GM11168 (cell line): Measurements from ENCODE around the gene KCNA5.

Experiments used
- in situ Hi-C: fragments of 300-500 bp; cut with MboI; formaldehyde crosslinking; loops from one replicate; pipeline ENCODE4 v1.12.0; 2022; ENCODE audit warnings: low sequenced_read_pairs; ENCODE audit not compliant: unreplicated experiment

Gene KCNA5

DNA sequence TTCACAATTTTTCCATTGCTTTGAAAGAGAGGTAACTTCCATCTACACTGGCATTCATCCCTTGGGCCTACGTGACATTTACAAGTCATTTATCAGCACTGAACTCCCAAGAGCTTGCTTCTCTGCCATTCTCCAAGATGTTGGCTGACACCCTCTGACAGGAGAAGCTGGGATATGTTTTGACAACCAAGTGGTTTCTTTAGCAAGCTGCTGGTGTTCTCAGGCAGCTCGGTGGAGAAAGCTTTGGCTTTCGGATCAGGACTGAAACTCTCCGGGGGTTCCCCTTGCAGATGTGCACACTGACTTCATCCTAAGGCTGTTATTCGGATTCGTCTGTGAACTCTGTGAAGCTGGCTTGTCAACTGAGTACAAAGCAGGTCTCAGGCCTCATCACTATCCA lies 15.7 kb downstream of the KCNA5 start:
- in situ Hi-C loops = no loop called here

DNA sequence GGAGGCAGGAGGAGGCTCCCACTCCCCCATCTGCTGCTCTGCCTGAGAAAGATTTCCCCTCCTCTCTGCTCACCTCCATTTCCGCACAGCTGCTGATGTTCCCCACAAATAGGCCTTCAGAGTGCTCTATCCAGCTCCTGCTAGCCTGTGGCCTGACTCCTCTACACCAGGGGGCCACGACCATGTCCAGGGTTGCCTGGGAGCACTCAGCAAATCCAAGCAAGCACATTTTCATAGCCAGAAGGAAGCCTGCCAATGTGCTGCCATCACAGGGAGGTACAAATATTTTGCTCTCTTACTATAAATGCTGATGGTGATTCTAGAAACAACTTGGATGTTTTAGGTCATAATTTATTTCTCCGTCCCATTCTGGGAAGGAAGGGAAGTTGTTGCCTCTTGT lies 17.3 kb downstream of the KCNA5 start:
- in situ Hi-C loops = no loop called here

DNA sequence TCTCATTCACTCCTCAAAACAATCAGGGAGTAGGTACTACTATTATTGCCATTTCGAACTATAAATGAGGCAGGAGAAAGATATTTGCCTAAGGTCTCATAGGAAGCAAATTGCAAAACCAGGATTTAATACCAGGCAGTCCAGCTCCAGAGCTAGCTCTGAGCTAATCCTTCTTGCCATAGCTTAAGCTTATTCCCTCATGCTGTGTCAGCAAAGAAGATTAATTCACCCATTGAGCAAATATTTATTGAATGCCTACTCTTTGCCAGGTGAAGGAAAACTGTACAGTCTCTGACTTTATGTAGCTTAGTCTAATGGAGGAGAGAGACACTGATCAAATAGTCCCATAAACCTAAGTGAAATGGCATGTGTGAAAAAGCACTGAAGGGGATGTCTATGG lies 19.5 kb downstream of the KCNA5 start:
- in situ Hi-C loops = no loop called here

DNA sequence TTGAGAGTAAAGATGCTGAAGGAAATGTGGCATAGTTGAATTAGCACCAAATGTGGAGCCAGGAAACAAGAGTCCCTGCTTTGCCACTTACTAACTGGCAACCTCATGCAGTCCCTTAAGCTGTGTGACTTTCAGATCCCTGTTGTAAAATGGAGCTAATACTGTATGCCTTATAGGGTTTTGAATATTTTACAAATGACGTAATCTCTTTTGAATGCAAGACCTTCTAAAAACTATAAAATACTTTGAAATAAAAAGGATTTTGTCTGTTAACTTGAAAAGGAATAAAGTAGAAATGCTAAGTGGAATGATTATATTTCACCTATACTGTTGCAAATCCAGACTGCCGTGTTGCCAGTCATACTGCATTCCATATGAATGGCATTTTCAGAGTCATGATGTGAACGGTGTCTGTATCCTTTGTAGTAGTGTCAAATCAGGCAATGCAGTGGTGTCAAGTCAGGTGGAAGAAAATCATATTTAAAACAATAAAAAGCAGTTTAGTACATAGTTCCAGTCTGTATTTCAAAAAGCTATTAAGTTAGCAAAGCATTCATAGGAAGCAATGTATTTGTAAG lies 21.3 kb downstream of the KCNA5 start:
- in situ Hi-C loops = no loop called here

- in situ Hi-C loops = no loop called here
Observed at GRCh38 chr12:5066251-5066650, 22.6 kb downstream of the KCNA5 start.

GRCh38 chr12:5068126-5068525 lies 24.4 kb downstream of the KCNA5 start:
- in situ Hi-C loops = no loop called here

DNA sequence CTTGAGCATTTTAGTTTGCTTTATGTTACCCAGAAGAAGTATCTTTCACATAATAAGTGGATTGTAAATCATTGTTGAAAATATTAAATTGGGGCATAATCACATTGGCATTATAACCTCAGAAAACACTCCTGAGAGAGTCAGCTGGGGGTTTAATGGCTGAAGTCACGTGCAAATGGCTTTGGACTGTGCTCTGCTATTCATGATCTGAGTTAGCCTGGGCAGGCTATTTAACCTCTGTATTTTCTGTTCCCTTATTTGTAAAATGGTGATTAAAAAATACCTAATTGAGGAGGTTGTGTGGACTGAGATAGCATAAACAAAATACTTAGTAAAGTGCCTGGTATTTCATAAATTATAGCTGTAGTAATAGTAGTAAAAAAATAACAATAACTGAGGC lies 24.9 kb downstream of the KCNA5 start:
- in situ Hi-C loops = no loop called here

DNA sequence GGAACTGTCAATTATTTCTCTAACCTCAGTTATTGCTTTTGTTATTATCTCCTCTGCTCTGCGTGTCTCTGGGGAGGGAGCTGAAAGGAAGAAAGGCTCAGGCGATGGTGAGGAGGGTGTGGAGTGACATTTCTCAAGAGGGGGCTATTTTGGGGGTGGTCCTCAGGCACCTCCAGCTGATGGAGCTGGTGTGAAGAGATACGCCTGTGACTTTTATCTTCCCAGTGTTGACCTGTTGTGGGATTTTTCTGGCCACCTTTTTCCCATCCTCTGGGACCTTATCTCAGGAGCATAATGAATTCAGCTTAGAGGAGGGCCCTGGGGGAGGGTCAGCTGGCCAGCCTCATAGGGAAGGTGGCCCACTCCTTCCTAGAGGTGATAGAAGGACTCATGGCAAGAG lies 26.4 kb downstream of the KCNA5 start:
- in situ Hi-C loops = loop anchor here (10.0 kb wide), 1 partner anchor 205 kb away; no protein-coding TSS in a partner anchor

GRCh38 chr12:5071496-5071895 lies 27.8 kb downstream of the KCNA5 start:
- in situ Hi-C loops = loop anchor here (10.0 kb wide), 1 partner anchor 207 kb away; no protein-coding TSS in a partner anchor

GRCh38 chr12:5072311-5072710 lies 28.6 kb downstream of the KCNA5 start:
- in situ Hi-C loops = loop anchor here (10.0 kb wide), 1 partner anchor 208 kb away; no protein-coding TSS in a partner anchor

- in situ Hi-C loops = loop anchor here (10.0 kb wide), 1 partner anchor 208 kb away; no protein-coding TSS in a partner anchor
Observed at GRCh38 chr12:5073054-5073453, 29.4 kb downstream of the KCNA5 start.

GRCh38 chr12:5073853-5074252 lies 30.2 kb downstream of the KCNA5 start:
- in situ Hi-C loops = loop anchor here (10.0 kb wide), 1 partner anchor 209 kb away; no protein-coding TSS in a partner anchor

GRCh38 chr12:5076761-5077160 lies 33.1 kb downstream of the KCNA5 start:
- in situ Hi-C loops = loop anchor here (10.0 kb wide), 1 partner anchor 212 kb away; no protein-coding TSS in a partner anchor

- in situ Hi-C loops = loop anchor here (10.0 kb wide), 1 partner anchor 214 kb away; no protein-coding TSS in a partner anchor
Observed at GRCh38 chr12:5078423-5078822, 34.7 kb downstream of the KCNA5 start.

DNA sequence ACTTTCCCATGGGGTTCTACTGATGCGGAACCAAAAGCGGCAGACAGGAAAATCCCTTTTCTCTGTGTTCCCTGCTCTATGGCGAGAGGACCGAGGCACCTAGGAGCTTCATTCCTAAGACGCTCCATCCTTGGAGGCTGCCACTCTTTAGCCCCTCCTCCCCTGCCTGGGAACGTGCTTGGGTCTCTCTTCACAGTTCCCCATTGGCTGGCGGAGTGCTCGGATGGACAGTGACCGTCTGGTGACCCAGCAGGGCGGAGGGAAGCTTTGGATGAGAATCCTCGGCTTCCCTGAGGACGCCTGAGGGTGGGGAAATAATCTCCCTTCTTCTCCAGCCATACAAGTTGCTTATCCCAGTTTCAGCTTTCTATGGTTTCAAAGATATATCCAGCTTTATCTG lies 37.3 kb downstream of the KCNA5 start:
- in situ Hi-C loops = no loop called here

GRCh38 chr12:5083955-5084849 lies 40.5 kb downstream of the KCNA5 start:
- in situ Hi-C loops = no loop called here

DNA sequence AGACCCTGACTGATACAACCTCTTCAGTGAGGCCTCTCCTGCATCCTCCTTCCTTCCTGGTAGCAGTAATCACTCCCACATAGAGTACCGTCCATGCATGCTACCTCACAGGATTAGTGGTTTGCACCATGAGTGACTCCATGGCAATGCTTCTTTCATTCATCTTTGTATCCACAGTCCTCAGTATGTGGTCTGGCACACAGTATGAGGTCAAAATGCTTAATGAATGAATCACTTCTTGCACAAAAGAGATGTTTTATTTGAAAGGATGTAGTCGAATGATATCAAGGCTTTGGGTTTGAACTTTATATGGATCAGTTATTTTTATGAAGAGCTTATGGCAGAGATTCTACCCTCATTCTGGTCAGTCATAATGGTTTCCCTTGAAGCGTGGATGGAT lies 42.2 kb downstream of the KCNA5 start:
- in situ Hi-C loops = loop anchor here (5.0 kb wide), 1 partner anchor 64 kb away; no protein-coding TSS in a partner anchor

DNA sequence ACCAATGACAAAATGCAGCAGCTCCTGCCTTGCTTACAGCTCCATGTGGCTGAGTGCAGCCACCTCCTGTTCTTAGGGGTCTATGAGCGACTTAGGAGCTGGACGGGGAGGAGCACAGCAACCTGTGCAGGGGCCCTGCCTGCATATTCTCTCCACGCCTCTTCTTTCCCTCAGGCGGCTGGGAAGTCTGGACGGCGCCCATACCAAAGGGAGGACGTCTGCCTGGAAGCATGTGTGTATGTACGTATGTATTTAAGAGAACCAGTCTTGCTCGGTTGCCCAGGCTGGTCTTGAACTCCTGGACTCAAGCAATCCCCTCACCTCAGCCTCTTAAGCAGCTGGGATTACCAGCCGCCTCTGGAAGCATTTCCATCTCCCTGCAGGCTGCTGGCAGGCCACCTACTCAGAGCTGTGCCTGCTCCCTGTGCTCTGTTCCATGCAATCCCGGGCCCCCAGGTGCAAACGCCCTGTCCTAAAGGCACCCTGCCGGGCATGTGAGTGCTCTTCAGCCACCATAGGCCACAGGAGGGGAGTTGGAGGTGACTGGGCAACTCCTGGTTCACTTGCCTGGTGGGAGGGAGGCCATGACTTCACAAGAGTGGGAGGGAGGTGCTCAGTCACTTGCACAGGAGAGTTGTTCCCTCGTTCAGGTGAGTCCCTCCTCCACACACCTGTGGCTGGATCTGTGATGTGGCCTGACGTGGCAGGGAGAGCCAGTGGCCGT lies 44.3 kb downstream of the KCNA5 start:
- in situ Hi-C loops = loop anchor here (5.0 kb wide), 1 partner anchor 66 kb away; no protein-coding TSS in a partner anchor

DNA sequence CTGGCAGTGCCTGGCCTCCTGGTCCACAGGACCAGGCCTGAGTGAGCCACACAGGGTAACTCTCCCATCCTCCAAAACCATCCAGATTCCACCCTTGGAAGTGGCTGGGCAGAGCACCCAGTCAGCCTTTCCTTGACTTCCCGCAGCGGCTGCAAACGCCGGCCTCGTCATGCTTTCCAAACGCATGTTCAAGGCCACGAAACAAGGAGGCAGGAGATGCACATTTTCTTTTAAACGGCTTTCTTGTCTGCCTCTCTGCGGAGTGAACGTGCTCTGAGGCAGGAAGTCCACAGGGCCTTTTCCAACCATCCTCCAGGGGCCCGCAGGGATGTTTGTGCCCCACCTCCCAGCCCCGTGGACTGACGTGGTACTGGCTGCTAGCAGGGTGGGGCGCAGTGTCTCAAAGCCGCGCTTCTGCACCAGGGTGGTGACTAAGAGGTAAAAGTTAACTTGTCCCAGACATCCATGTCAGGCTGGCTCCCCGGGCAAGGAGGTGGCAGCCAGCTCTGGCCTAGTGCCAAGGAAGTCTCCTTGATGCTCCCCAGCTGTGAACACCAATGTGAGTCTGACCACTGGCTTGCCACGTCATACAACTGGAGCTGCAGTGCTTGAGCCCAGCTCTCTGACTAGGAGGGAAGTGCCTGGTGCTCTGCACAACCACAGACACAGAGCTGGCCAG lies 45.0 kb downstream of the KCNA5 start:
- in situ Hi-C loops = loop anchor here (5.0 kb wide), 1 partner anchor 66 kb away; no protein-coding TSS in a partner anchor

DNA sequence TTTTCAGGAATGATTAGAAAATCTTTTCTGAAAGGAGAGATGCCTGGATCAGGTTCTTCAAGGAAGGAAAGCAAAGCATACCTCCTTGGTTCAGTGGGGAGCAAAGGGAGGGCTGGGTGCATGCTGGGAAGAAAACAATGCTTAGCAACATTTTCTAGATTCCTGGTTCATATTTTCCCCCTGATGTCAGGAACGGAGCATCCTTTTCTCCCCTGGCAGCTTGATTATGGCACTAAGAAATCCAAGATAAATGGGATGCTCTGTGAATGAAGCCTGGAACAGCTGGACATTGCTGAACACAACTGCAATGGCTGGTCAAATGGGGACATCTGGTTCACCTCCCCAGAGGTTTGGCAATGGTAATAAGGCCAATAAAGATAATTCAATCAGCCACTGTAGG lies 50.9 kb downstream of the KCNA5 start:
- in situ Hi-C loops = no loop called here
